ENCODE results near the gene FAM124B.

GRCh38 chr2:224372641-224373040 lies 29.3 kb downstream of the FAM124B start:
- TF ChIP-seq POLR2A (IDR thresholded peaks at IDR 0.05; ENCODE audit: low read length) (no peak), GATA1 (IDR thresholded peaks at IDR 0.05; ENCODE audit: low read depth, low read length) (no peak)

Data from erythroblast (primary cell).